ENCODE measurements around the gene ITGA11. TPM values are rescaled to one million over a fixed set of nuclear protein-coding genes. Genes with fewer than 3 reads are reported as not detected.
A peak's percentile ranks its signal among the peaks of the same experiment; 100 is the strongest.

The ITGA11 gene
- polyA plus RNA-seq, 6 donors from 2014 or later = 0.04 TPM; not detected in 5

GRCh38 chr15:68311859-68312557 is 120.0 kb downstream of the ITGA11 start:
- peak overlapping the region in 1 of 6 donors; percentile 67 for H3K27ac Mint-ChIP-seq
- no peaks in the 10 kb centered on the region for H3K9me3 Mint-ChIP-seq
- H3K4me3 Mint-ChIP-seq = no peak overlapping the region
- H3K36me3 Mint-ChIP-seq = no peaks in the 10 kb centered on the region
- ATAC-seq (ENCODE audit: low read depth in 2 of 2) (no peak), DNase-seq (no peak)
- H3K27me3 Mint-ChIP-seq = peaks cover under 1 to 26% (median 11%) of the 10 kb centered on the region in 3 donors
- H3K4me1 Mint-ChIP-seq = peaks cover under 1 to 4% (median under 1%) of the 10 kb centered on the region in 3 donors

GRCh38 chr15:68311464-68311835 is 120.5 kb downstream of the ITGA11 start:
- no peaks in the 10 kb centered on the region for H3K9me3 Mint-ChIP-seq
- no peaks in the 10 kb centered on the region for H3K36me3 Mint-ChIP-seq
- peaks cover 6 to 10% (median 6%) of the 10 kb centered on the region in 3 donors for H3K4me1 Mint-ChIP-seq
- no peak overlapping the region for H3K4me3 Mint-ChIP-seq
- H3K27me3 Mint-ChIP-seq = peaks cover 6 to 26% (median 10%) of the 10 kb centered on the region in 3 donors
- no peak for DNase-seq
- ATAC-seq (ENCODE audit: low read depth in 2 of 2) = no peak
- no peak overlapping the region for H3K27ac Mint-ChIP-seq

DNA sequence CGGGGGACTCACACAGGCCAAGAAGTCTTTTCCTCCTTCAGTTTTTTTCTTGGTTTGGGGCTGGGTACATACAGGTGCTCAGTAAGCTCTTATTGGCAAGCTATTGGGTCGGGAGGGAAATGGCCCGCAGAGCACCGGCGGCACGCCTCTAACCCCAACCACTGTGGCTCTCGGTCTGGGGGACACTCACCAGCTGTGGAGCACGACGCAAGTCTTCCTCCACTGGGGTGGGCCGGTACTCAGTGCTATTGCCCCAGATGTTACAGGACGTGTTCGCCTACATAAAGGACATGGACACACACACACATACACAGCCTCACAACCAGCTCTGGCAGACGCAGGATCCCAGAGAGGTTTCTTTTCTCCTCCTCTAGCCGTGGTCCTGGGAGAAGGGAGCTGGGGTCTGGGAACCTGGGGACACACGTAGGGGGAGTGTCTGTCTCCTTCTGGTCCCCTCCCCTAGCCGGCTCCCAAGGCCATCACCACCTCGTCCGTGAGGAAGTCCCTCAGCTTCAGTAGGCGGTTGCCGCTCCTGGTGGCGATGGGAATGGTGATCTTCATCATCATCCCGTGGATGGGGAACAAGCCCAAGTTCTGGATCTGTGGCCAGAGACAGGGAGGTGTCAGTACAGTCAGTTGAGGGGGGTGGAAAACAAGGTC is 121.0 kb downstream of the ITGA11 start:
- no peak for ATAC-seq (ENCODE audit: low read depth in 2 of 2)
- Mint-ChIP-seq H3K4me1 (peaks cover 11 to 14% (median 11%) of the 10 kb centered on the region in 3 donors), H3K9me3 (no peaks in the 10 kb centered on the region), H3K27me3 (peaks cover 11 to 27% (median 11%) of the 10 kb centered on the region in 3 donors), H3K4me3 (no peak overlapping the region), H3K36me3 (no peaks in the 10 kb centered on the region), H3K27ac (no peak overlapping the region)
- no peak for DNase-seq

DNA sequence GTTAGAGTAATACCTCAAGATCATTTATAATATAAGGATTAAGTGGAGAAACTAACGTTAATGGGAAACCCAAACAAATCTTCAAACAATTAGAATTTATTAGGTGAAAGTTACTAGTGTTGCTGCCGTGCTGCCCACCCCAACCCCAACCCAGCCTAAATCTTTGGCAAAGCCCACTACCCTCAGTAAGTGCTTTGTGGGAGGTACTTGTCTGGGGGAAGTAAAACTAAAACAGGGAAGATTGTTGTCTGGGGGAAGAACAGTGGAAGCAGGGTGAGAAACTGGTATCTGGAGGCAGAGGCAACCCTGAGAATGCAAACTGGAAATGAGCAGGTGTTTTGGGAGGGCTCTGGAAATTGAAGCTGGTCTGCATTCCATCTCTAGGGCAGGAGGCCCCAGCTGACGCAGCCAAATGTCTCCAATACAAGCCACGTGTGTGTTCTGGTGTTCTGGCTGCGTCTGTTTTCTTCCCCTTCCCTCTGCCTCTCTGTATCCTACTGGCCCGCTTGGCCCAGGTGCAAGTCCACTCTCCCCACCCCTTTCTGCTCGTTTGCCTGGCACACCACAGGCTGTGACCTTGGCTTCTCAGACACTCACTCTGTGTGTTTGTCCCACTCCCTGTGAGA is 121.7 kb downstream of the ITGA11 start:
- H3K27me3 Mint-ChIP-seq = peaks cover 11 to 23% (median 11%) of the 10 kb centered on the region in 3 donors
- H3K36me3 Mint-ChIP-seq = no peaks in the 10 kb centered on the region
- peaks cover 13 to 14% (median 14%) of the 10 kb centered on the region in 3 donors for H3K4me1 Mint-ChIP-seq
- peak overlapping the region in 1 of 6 donors; percentile 60 for H3K27ac Mint-ChIP-seq
- H3K9me3 Mint-ChIP-seq = no peaks in the 10 kb centered on the region
- DNase-seq = no peak
- ATAC-seq (ENCODE audit: low read depth in 2 of 2) = no peak
- H3K4me3 Mint-ChIP-seq = no peak overlapping the region

- DNase-seq = no peak
- no peak for ATAC-seq (ENCODE audit: low read depth in 2 of 2)
- no peaks in the 10 kb centered on the region for H3K36me3 Mint-ChIP-seq
- H3K4me1 Mint-ChIP-seq = peaks cover 13 to 14% (median 14%) of the 10 kb centered on the region in 3 donors
- no peak overlapping the region for H3K4me3 Mint-ChIP-seq
- H3K27ac Mint-ChIP-seq = no peak overlapping the region
- no peaks in the 10 kb centered on the region for H3K9me3 Mint-ChIP-seq
- peaks cover 11 to 15% (median 11%) of the 10 kb centered on the region in 3 donors for H3K27me3 Mint-ChIP-seq
Measured at GRCh38 chr15:68309024-68309423, 122.9 kb downstream of the ITGA11 start.

GRCh38 chr15:68307131-68307928 is 124.6 kb downstream of the ITGA11 start:
- Mint-ChIP-seq H3K36me3 (no peaks in the 10 kb centered on the region), H3K4me1 (peaks cover 13 to 14% (median 14%) of the 10 kb centered on the region in 3 donors), H3K27me3 (peaks cover 11 to 15% (median 11%) of the 10 kb centered on the region in 3 donors), H3K4me3 (peak overlapping the region in 2 of 8 donors; percentile 20 to 50), H3K27ac (peak overlapping the region in 1 of 6 donors; percentile 5), H3K9me3 (no peaks in the 10 kb centered on the region)
- no peak for DNase-seq
- no peak for ATAC-seq (ENCODE audit: low read depth in 2 of 2)

- Mint-ChIP-seq H3K27ac (no peak overlapping the region), H3K4me1 (peaks cover 13 to 17% (median 15%) of the 10 kb centered on the region in 3 donors), H3K27me3 (peaks cover 11 to 15% (median 11%) of the 10 kb centered on the region in 3 donors), H3K4me3 (no peak overlapping the region), H3K9me3 (no peaks in the 10 kb centered on the region), H3K36me3 (no peaks in the 10 kb centered on the region)
- DNase-seq (no peak), ATAC-seq (ENCODE audit: low read depth in 2 of 2) (no peak)
Measured at GRCh38 chr15:68305420-68305871, 126.5 kb downstream of the ITGA11 start.

DNA sequence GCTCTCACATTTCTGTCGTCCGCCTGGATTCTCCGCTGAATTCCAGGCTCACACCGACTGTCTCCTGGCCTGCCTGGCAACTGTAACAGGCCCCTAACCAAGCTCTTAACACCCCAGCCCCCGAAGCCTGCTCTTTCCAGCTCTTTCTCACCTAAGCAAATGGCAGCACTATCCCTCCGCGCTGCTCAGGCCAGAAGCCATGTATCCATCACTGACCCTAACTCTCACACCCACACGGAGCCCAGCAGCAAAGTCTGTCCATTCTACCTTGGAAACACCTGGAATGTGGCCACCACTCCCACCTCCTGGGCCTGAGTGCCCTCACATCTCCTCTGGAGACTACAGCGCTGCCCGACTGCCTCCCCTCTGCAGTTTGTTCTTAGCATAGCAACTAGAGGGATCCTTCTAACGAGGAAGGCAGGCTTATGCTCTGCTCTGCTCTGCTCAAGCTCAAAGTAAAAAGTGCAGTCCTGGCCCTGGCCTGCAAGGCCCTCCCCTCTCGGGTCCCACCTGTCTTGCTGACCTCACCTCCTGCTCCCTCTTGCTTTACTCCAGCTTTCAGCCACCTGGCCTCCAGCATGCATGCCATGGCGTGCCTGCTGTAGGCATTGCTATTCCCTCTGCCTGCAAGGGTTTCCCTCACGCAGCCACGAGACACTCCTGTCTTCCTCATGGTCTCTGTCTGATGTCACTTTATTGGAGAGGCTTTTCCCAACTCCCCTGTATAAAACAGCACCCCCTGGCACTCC is 127.2 kb downstream of the ITGA11 start:
- Mint-ChIP-seq H3K4me1 (peaks cover 13 to 17% (median 15%) of the 10 kb centered on the region in 3 donors), H3K27ac (peak overlapping the region in 2 of 6 donors; percentile 36 to 49), H3K9me3 (no peaks in the 10 kb centered on the region), H3K27me3 (peaks cover 11 to 15% (median 11%) of the 10 kb centered on the region in 3 donors), H3K4me3 (peak overlapping the region in 1 of 8 donors; percentile 45), H3K36me3 (no peaks in the 10 kb centered on the region)
- ATAC-seq (ENCODE audit: low read depth in 2 of 2) (no peak), DNase-seq (no peak)

GRCh38 chr15:68303560-68304436 is 128.2 kb downstream of the ITGA11 start:
- Mint-ChIP-seq H3K9me3 (no peaks in the 10 kb centered on the region), H3K27me3 (peaks cover 11 to 15% (median 11%) of the 10 kb centered on the region in 3 donors)
- DNase-seq = no peak

GRCh38 chr15:68303134-68303533 is 128.8 kb downstream of the ITGA11 start:
- no peak overlapping the region for H3K4me3 Mint-ChIP-seq
- H3K27ac Mint-ChIP-seq = peak overlapping the region in 1 of 6 donors; percentile 80
- H3K4me1 Mint-ChIP-seq = peaks cover 19 to 29% (median 26%) of the 10 kb centered on the region in 3 donors
- ATAC-seq (ENCODE audit: low read depth in 2 of 2) (no peak), DNase-seq (no peak)
- no peaks in the 10 kb centered on the region for H3K9me3 Mint-ChIP-seq
- H3K27me3 Mint-ChIP-seq = peaks cover 11 to 15% (median 11%) of the 10 kb centered on the region in 3 donors
- no peaks in the 10 kb centered on the region for H3K36me3 Mint-ChIP-seq

More at GRCh38 chr15:68303560-68304436, 128.2 kb downstream of the ITGA11 start:
- Mint-ChIP-seq H3K27ac (no peak overlapping the region), H3K36me3 (no peaks in the 10 kb centered on the region), H3K4me1 (peaks cover 19 to 26% (median 24%) of the 10 kb centered on the region in 3 donors), H3K4me3 (no peak overlapping the region)
- no peak for ATAC-seq (ENCODE audit: low read depth in 2 of 2)

GRCh38 chr15:68302729-68303128 is 129.2 kb downstream of the ITGA11 start:
- DNase-seq (no peak), ATAC-seq (ENCODE audit: low read depth in 2 of 2) (no peak)
- Mint-ChIP-seq H3K36me3 (no peaks in the 10 kb centered on the region), H3K27me3 (peaks cover 11 to 15% (median 11%) of the 10 kb centered on the region in 3 donors), H3K27ac (no peak overlapping the region), H3K4me3 (no peak overlapping the region), H3K4me1 (peaks cover 19 to 32% (median 26%) of the 10 kb centered on the region in 3 donors), H3K9me3 (no peaks in the 10 kb centered on the region)
